Peyer's patch (tissue), 4 donors: ENCODE data around the gene FCMR. TPM values are rescaled to one million over a fixed set of nuclear protein-coding genes. Genes with fewer than 3 reads are reported as not detected.

Experiments used
- DNase-seq, 3 donors: peaks; one replicate each; pipeline ENCODE4 v3.0.0-alpha.2; 2017 to 2019
- H3K27ac ChIP-seq, 4 donors: fragments of 200-600 bp; sonication (generic); one replicate each; pipeline ENCODE4 v1.5.1; 2016 to 2019
- H3K27me3 ChIP-seq, 2 donors: fragments of 200-600 bp; sonication (generic); one replicate each; pipeline ENCODE4 v1.5.1; 2019
- H3K36me3 ChIP-seq, 3 donors: fragments of 200-600 bp; sonication (generic); one replicate each; pipeline ENCODE4 v1.5.1; 2016 to 2019
- H3K4me1 ChIP-seq, 4 donors: fragments of 200-600 bp; sonication (generic); one replicate each; pipeline ENCODE4 v1.5.1; 2016 to 2019
- H3K4me3 ChIP-seq, 4 donors: fragments of 200-600 bp; sonication (generic); 1 replicate in 3 of 4; 2 replicates in 1 of 4; pipeline ENCODE4 v1.5.1; 2016 to 2019; ENCODE audit warnings: mild to moderate bottlenecking in 1 of 4
- H3K9me3 ChIP-seq, 4 donors: fragments of 200-600 bp; sonication (generic); one replicate each; pipeline ENCODE4 v1.5.1; 2016 to 2019; ENCODE audit warnings: mild to moderate bottlenecking in 1 of 4
- POLR2A ChIP-seq, 2 donors: fragments of 450-650 bp; IDR thresholded peaks; one replicate each; pipeline ENCODE4 v1.5.1; 2017; ENCODE audit warnings: antibody characterized with exemption in 2 of 2, mild to moderate bottlenecking in 2 of 2, moderate library complexity in 2 of 2
- total RNA-seq, 4 donors: library from RNA; depleted of rRNA; stranded (reverse); fragments of >200 nt; gene quantifications; one replicate each; pipeline ENCODE4 v1.1.0, GENCODE V29; 2016
- TF ChIP-seq, protein P1 (sequence below), 6 experiments: fragments of 450-650 bp in 4 of 6; fragments of 200-600 bp in 2 of 6; sonication (generic) in 1 of 6; IDR thresholded peaks; one replicate each; pipeline ENCODE4 v1.5.1; 2017 to 2019; ENCODE audit warnings: antibody characterized with exemption in 6 of 6, mild to moderate bottlenecking in 3 of 6, moderate library complexity in 1 of 6

FCMR gene
- total RNA-seq, 4 donors from 2014 or later, result 7.4 to 248 (median 8.6) TPM

DNA sequence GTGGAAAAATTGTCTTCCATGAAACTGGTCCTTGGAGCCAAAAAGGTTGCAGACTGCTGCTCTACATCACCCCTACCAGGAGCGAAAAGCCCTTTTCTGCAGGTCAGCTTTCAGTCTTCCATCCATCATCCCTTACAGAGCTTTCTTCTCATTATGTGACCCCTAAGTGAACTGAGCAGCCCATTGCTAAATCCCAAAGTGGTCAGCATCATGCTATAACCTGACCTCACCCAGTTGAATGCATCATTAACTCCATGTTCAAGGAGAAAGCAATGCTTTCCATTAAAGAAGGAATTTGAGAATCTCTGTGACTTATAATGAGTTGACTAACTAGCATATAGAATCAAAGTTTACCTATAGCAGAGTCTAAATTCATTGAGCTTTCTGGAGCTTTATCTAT is 34.9 kb downstream of the FCMR start:
- no peak for TF ChIP-seq POLR2A (IDR thresholded peaks at IDR 0.05)
- TF ChIP-seq, protein P1, sequence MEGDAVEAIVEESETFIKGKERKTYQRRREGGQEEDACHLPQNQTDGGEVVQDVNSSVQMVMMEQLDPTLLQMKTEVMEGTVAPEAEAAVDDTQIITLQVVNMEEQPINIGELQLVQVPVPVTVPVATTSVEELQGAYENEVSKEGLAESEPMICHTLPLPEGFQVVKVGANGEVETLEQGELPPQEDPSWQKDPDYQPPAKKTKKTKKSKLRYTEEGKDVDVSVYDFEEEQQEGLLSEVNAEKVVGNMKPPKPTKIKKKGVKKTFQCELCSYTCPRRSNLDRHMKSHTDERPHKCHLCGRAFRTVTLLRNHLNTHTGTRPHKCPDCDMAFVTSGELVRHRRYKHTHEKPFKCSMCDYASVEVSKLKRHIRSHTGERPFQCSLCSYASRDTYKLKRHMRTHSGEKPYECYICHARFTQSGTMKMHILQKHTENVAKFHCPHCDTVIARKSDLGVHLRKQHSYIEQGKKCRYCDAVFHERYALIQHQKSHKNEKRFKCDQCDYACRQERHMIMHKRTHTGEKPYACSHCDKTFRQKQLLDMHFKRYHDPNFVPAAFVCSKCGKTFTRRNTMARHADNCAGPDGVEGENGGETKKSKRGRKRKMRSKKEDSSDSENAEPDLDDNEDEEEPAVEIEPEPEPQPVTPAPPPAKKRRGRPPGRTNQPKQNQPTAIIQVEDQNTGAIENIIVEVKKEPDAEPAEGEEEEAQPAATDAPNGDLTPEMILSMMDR (IDR thresholded peaks at IDR 0.05), result no peak
- Histone ChIP-seq H3K27ac (no peak overlapping the region), H3K9me3 (no peaks in the 10 kb centered on the region), H3K36me3 (no peaks in the 10 kb centered on the region), H3K4me3 (no peak overlapping the region), H3K27me3 (no peaks in the 10 kb centered on the region), H3K4me1 (peaks cover 0 to 16% (median 0%) of the 10 kb centered on the region in 4 donors)
- DNase-seq, result no peak

DNA sequence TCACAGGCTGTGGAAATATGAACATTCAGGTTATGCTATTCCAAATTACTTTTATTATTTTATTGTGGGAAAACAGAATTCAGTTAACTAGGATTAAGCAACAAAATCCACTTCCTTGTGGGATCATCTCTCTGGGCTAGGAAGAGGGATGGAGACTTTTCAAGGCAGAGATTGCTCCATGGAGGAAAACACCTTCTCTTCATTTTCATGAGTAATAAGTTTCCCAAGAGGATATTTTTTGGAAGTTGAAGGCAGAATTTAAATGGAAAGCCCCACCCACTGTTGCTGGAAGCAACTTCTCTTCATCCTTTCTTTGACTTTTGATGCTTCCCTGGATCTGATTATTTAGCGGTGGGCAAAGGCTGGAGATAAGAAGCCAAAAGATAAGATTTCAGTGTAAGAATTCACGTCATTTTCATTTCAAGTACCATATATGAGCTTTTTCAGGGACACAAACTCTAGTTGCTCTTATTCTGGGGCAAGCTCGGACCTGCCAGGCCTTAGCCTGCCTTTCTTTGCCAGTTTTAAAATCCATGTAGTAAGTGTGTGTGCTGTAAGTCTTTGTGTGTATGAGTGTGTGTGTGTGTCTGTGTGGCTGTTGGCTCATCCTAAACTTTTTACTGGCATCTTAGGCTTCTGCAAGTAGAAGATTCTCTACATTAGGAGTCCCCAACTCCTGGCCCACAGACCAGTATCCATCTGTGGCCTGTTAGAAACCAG is 36.2 kb downstream of the FCMR start:
- no peak for TF ChIP-seq POLR2A (IDR thresholded peaks at IDR 0.05)
- TF ChIP-seq, protein P1 (IDR thresholded peaks at IDR 0.05), result no peak
- Histone ChIP-seq H3K4me3 (no peak overlapping the region), H3K27ac (no peak overlapping the region)

DNA sequence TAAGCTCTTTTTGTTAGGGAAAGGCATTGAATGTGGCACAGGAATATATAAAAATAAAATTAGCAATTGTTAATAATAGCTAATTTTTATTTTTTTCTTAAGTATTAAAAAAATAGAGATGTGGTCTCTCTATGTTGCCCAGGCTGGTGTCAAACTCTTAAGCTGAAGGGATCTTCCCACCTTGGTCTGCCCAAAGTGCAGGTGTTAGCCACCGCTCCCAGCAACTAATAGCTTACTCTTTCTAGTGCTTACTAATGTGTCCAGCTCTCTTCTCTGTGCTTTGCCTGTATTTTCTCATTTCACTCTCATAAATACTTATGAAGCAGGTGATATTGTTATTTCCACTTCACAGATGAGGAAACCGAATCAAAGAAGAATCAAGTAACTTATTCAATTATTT is 37.9 kb downstream of the FCMR start:
- TF ChIP-seq, protein P1 (IDR thresholded peaks at IDR 0.05), result no peak
- TF ChIP-seq POLR2A (IDR thresholded peaks at IDR 0.05), result no peak
- no peaks in the 10 kb centered on the region for H3K36me3 ChIP-seq
- DNase-seq, result no peak

More for the DNA sequence above, 36.2 kb downstream of the FCMR start:
- Histone ChIP-seq H3K27me3 (no peaks in the 10 kb centered on the region), H3K4me1 (peaks cover 0 to 5% (median 0%) of the 10 kb centered on the region in 4 donors), H3K36me3 (no peaks in the 10 kb centered on the region), H3K9me3 (no peaks in the 10 kb centered on the region)
- DNase-seq, result no peak

DNA sequence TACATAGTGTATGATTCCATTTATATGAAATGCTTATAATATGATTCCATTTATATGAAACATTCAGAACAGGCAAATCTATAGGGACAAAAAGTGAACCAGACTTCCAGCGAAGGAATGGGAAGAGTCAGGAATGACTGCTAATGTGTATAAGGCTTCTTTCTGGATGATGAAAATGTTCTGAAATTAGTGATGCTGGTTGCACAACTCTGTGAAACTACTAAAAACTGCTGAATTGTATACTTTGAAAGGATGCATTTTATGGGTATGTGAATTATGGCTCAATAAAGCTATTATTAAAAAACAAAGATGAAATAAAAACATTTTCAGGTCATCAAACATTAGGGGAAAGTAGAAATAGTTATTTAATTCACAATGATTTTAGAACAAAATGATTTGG is 38.6 kb downstream of the FCMR start:
- DNase-seq, result no peak
- Histone ChIP-seq H3K27me3 (no peaks in the 10 kb centered on the region), H3K27ac (no peak overlapping the region), H3K36me3 (no peaks in the 10 kb centered on the region), H3K9me3 (peaks cover 0 to 8% (median 5%) of the 10 kb centered on the region in 4 donors), H3K4me3 (no peak overlapping the region), H3K4me1 (no peaks in the 10 kb centered on the region)
- TF ChIP-seq, protein P1 (IDR thresholded peaks at IDR 0.05), result no peak
- TF ChIP-seq POLR2A (IDR thresholded peaks at IDR 0.05), result no peak

More for the DNA sequence above, 37.9 kb downstream of the FCMR start:
- H3K27me3 ChIP-seq, result no peaks in the 10 kb centered on the region
- H3K4me1 ChIP-seq, result no peaks in the 10 kb centered on the region
- H3K9me3 ChIP-seq, result peaks cover 0 to 1% (median under 1%) of the 10 kb centered on the region in 4 donors
- no peak overlapping the region for H3K27ac ChIP-seq
- no peak overlapping the region for H3K4me3 ChIP-seq

DNA sequence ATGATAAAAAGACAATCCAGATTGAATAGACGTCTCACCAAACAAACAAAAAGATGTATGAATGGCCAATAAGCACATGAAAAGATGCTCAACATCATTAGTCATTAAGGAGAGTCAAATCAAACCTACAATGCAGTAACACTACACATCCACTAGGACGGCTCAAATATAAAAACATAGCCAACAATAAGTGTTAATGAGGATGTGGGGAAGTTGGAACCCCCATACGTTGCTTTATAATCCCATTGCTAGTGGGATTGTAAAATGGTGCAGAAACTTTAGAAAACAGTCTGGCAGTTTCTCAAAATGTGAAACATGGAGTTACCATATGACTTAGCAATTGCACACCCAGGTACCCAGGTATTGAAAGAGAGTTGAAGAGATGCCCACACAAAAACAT is 39.2 kb downstream of the FCMR start:
- Histone ChIP-seq H3K4me1 (no peaks in the 10 kb centered on the region), H3K9me3 (peaks cover 0 to 14% (median 6%) of the 10 kb centered on the region in 4 donors), H3K36me3 (no peaks in the 10 kb centered on the region), H3K4me3 (no peak overlapping the region), H3K27ac (no peak overlapping the region), H3K27me3 (no peaks in the 10 kb centered on the region)
- DNase-seq, result no peak
- TF ChIP-seq, protein P1 (IDR thresholded peaks at IDR 0.05), result peak in 1 of 6 experiments; percentile 12
- no peak for TF ChIP-seq POLR2A (IDR thresholded peaks at IDR 0.05)
